Heart right ventricle (tissue), 16 donors: ENCODE measurements around the gene BHLHA15. TPM values are rescaled to one million over a fixed set of nuclear protein-coding genes. Genes with fewer than 3 reads are reported as not detected.

Source experiments
- ATAC-seq, 8 donors: fragments of 200-7000 bp; cut with Tn5 transposase; one replicate each; pipeline ENCODE4 v1.9.1; 2020; ENCODE audit warnings: mild to moderate bottlenecking in 8 of 8, moderate library complexity in 8 of 8, moderate number of reproducible peaks in 1 of 8
- DNase-seq, 2 donors: peaks; one replicate each; pipeline ENCODE4 v3.0.0-alpha.2; 2020
- H3K27ac ChIP-seq, 10 donors: fragments of 200-600 bp; sonication (generic) in 2 of 10; one replicate each; pipeline versions ENCODE4 v1.5.0 to v1.8.0; 2020 to 2022; ENCODE audit warnings: mild to moderate bottlenecking in 3 of 10
- H3K27me3 ChIP-seq, 7 donors: fragments of 200-600 bp; one replicate each; pipeline ENCODE4 v1.8.0; 2021 to 2022; ENCODE audit warnings: mild to moderate bottlenecking in 2 of 7
- H3K36me3 ChIP-seq, 9 donors: fragments of 200-600 bp; sonication (generic) in 1 of 9; one replicate each; pipeline versions ENCODE4 v1.5.0 to v1.8.0; 2020 to 2022; ENCODE audit warnings: mild to moderate bottlenecking in 2 of 9
- H3K4me1 ChIP-seq, 9 donors: fragments of 200-600 bp; sonication (generic) in 1 of 9; one replicate each; pipeline versions ENCODE4 v1.5.0 to v1.8.0; 2020 to 2022; ENCODE audit warnings: mild to moderate bottlenecking in 4 of 9
- H3K4me3 ChIP-seq, 10 donors: fragments of 200-600 bp; sonication (generic) in 2 of 10; one replicate each; pipeline versions ENCODE4 v1.5.0 to v1.8.0; 2020 to 2022; ENCODE audit warnings: mild to moderate bottlenecking in 7 of 10, moderate library complexity in 2 of 10
- H3K9me3 ChIP-seq, 11 donors: fragments of 200-600 bp in 10 of 11; sonication (generic) in 2 of 11; one replicate each; pipeline versions ENCODE4 v1.5.0 to v1.8.0; 2013 to 2022; ENCODE audit warnings: mild to moderate bottlenecking in 2 of 11, control low read depth in 1 of 11, moderate library complexity in 1 of 11
- WGBS, 2 donors: extraction: QIAGEN DNeasy Blood & Tissue Kit; methylation state at CpG; one replicate each; pipeline ENCODE4 v1.1.7; 2013; ENCODE audit warnings: inconsistent platforms in 1 of 2; 5-methylcytosine and 5-hydroxymethylcytosine counted together
- intact Hi-C, 10 donors: fragments of 100-400 bp; cut with DNase I; formaldehyde crosslinking; loops; one replicate each; pipeline versions ENCODE4 v1.11.1 to v1.14.2; 2022
- polyA plus RNA-seq, 2 donors: library from polyadenylated mRNA; stranded (reverse); fragments of 200-250 nt; gene quantifications; one replicate each; pipeline ENCODE4 v1.2.3, GENCODE V29; 2013
- total RNA-seq, 10 donors: library from RNA; stranded (reverse); fragmentation: NEBNext Ultra II Directional in 3 of 10; extraction: Animal tissue kit (Norgen Biotek cat#: 25700) in 3 of 10; gene quantifications; one replicate each; pipeline versions ENCODE4 v1.2.1 to v1.2.4, GENCODE V29; 2021 to 2023
- TF ChIP-seq, protein P1 (sequence below), 9 donors: fragments of 200-600 bp; sonication (generic) in 2 of 9; IDR thresholded peaks; one replicate each; pipeline versions ENCODE4 v1.5.0 to v1.8.0; 2021 to 2022; ENCODE audit warnings: antibody characterized with exemption in 9 of 9, mild to moderate bottlenecking in 5 of 9, moderate library complexity in 1 of 9
- donor health status: Arrhythmogenic right ventricular cardiomyopathy.
- donor health status: ischemic (EF 13 %, LVEDD 7.1; RV severe dilation, severe dysfunction).
- donor health status: healthy with polysubstance abuse.
- donor health status: DM: no; HTN: yes; CAD: no.
- donor health status: DM: no; HTN: no; CAD: no.
- donor health status: ischemic (EF 25% LVEDD 6.9; RV normal size, moderate dysfunction).
- donor health status: ischemic (EF 25% LVEDD 5.7; RV mildly dilated, moderate dysfunction).
- donor health status: healthy.
- donor health status: DM: yes; HTN: yes; CAD: no.
- donor health status: Ischemic cardiomyopathy.
- donor health status: ischemic (EF 35%, LVEDD 5.7; RV mildly dilated, moderate dysfunction).
- donor health status: nonischemic (EF 11% LVEDD 7.7; RV severe dilation, severe dysfunction).
- donor health status: DM: yes; HTN: yes; CAD: no.
- donor health status: PGD.
- donor health status: ischemic (EF 29% LVEDD 5.4; RV normal size, mild dysfunction).
- donor health status: nonischemic (EF 23%, LVEDD 6.1; RV moderate dilation, normal function).

BHLHA15 gene
- total and polyA plus RNA-seq, 12 donors = 0.06 TPM; not detected in 11

DNA sequence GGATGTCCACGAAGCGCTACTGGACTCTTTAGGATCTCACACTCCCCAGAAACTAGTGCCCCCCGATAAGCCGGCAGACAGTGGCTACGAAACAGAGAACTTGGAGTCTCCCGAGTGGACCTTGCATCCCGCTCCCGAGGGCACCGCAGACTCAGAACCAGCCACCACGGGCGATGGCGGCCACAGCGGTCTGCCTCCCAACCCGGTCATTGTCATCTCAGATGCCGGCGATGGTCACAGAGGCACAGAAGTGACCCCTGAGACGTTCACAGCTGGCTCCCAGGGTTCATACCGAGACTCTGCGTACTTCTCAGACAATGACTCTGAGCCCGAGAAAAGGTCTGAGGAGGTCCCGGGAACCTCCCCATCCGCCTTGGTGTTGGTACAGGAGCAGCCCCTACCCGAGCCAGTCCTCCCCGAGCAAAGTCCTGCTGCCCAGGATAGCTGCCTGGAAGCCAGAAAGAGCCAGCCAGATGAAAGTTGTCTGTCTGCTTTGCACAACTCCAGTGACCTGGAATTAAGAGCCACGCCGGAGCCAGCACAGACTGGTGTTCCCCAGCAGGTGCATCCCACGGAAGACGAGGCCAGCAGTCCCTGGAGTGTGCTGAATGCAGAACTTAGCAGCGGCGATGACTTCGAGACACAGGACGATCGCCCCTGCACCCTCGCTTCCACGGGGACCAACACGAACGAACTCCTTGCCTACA is 17.6 kb upstream of the BHLHA15 start:
- DNase-seq (no peak), ATAC-seq (no peak)
- WGBS, 2 donors = 95 to 97% methylated on average over 37 of the region's 37 CpGs
- no peaks in the 10 kb centered on the region for H3K27me3 ChIP-seq
- H3K36me3 ChIP-seq = peaks cover 0 to 99% (median 37%) of the 10 kb centered on the region in 9 donors
- H3K27ac ChIP-seq = no peak overlapping the region
- H3K9me3 ChIP-seq = peaks cover 0 to 10% (median 0%) of the 10 kb centered on the region in 11 donors
- intact Hi-C loops = no loop called here
- TF ChIP-seq, protein P1, sequence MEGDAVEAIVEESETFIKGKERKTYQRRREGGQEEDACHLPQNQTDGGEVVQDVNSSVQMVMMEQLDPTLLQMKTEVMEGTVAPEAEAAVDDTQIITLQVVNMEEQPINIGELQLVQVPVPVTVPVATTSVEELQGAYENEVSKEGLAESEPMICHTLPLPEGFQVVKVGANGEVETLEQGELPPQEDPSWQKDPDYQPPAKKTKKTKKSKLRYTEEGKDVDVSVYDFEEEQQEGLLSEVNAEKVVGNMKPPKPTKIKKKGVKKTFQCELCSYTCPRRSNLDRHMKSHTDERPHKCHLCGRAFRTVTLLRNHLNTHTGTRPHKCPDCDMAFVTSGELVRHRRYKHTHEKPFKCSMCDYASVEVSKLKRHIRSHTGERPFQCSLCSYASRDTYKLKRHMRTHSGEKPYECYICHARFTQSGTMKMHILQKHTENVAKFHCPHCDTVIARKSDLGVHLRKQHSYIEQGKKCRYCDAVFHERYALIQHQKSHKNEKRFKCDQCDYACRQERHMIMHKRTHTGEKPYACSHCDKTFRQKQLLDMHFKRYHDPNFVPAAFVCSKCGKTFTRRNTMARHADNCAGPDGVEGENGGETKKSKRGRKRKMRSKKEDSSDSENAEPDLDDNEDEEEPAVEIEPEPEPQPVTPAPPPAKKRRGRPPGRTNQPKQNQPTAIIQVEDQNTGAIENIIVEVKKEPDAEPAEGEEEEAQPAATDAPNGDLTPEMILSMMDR (IDR thresholded peaks at IDR 0.05) = no peak
- H3K4me3 ChIP-seq = no peak overlapping the region
- H3K4me1 ChIP-seq = no peaks in the 10 kb centered on the region

DNA sequence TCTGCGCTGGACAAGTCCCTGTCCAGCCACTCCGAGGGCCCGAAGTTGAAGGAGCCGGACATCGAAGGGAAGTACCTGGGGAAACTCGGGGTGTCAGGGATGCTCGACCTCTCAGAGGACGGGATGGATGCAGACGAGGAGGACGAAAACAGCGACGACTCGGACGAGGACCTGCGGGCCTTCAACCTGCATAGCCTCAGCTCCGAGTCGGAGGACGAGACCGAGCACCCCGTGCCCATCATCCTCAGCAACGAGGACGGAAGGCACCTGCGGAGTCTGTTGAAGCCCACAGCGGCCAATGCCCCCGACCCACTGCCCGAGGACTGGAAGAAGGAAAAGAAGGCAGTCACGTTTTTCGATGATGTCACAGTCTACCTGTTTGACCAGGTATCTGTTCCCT is 17.1 kb upstream of the BHLHA15 start:
- ATAC-seq (no peak), DNase-seq (no peak)
- Histone ChIP-seq H3K27me3 (no peaks in the 10 kb centered on the region), H3K9me3 (peaks cover 0 to 16% (median 0%) of the 10 kb centered on the region in 11 donors), H3K36me3 (peaks cover 0 to 98% (median 37%) of the 10 kb centered on the region in 9 donors), H3K27ac (no peak overlapping the region), H3K4me3 (no peak overlapping the region), H3K4me1 (no peaks in the 10 kb centered on the region)
- intact Hi-C loops = no loop called here
- TF ChIP-seq, protein P1 (IDR thresholded peaks at IDR 0.05) = no peak
- WGBS, 2 donors = 97 to 98% methylated on average over 28 of the region's 28 CpGs

GRCh38 chr7:98194672-98195457 is 16.4 kb upstream of the BHLHA15 start:
- Histone ChIP-seq H3K4me3 (no peak overlapping the region), H3K27me3 (no peaks in the 10 kb centered on the region), H3K9me3 (peaks cover 0 to 18% (median 0%) of the 10 kb centered on the region in 11 donors), H3K4me1 (no peaks in the 10 kb centered on the region), H3K27ac (no peak overlapping the region), H3K36me3 (peaks cover 0 to 91% (median 37%) of the 10 kb centered on the region in 9 donors)
- WGBS, 2 donors = 95 to 97% methylated on average over 8 of the region's 8 CpGs
- intact Hi-C loops = no loop called here
- ATAC-seq (no peak), DNase-seq (no peak)
- TF ChIP-seq, protein P1 (IDR thresholded peaks at IDR 0.05) = no peak

- intact Hi-C loops = no loop called here
- Histone ChIP-seq H3K4me3 (no peak overlapping the region), H3K4me1 (peaks cover 0 to under 1% (median 0%) of the 10 kb centered on the region in 9 donors), H3K36me3 (peaks cover 0 to 70% (median 30%) of the 10 kb centered on the region in 9 donors), H3K27me3 (no peaks in the 10 kb centered on the region), H3K9me3 (peaks cover 0 to 18% (median 0%) of the 10 kb centered on the region in 11 donors), H3K27ac (no peak overlapping the region)
- TF ChIP-seq, protein P1 (IDR thresholded peaks at IDR 0.05) = no peak
- DNase-seq = no peak
- ATAC-seq = no peak
- WGBS, 2 donors = 85 to 94% methylated on average over 16 of the region's 16 CpGs
These were observed 14.3 kb upstream of the BHLHA15 start for GRCh38 chr7:98196706-98197605.
